A673 (cell line): ENCODE data around the gene SURF6.

Source experiments
- EZH2 ChIP-seq: fragments of 200-600 bp; sonication (generic); IDR thresholded peaks from 2 replicates; pipeline ENCODE4 v1.6.1; 2017; ENCODE audit warnings: borderline replicate concordance, low read depth, mild to moderate bottlenecking, mixed read lengths, antibody characterized with exemption, low read length; ENCODE audit not compliant: poor library complexity, severe bottlenecking
- TF ChIP-seq, protein P1 (sequence below): fragments of 300-800, 200-600 bp; sonication (generic); conservative IDR thresholded peaks from 2 replicates; pipeline ENCODE4 v1.5.1; 2017; ENCODE audit warnings: low read depth, mild to moderate bottlenecking, antibody characterized with exemption, low read length, moderate library complexity, mixed read lengths

DNA sequence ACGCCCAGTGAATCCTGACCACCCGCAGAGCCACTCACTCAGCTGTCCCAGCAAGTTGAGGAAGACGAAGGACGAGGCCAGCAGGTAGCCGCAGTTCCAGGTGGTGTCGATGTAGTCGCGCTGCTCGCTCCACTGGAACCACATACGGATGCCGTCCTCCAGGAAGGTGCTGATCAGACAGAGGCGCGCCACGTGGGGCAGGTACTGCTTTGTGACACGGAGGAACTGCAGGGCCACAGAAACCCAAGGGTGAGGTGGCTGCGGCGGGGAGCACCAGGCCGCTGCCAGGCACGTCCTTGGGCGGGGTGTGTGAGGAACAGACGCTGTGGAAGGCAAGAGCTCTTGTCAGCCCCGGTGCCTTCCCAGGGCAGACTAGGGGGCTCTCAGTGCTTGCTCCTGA is 31.2 kb upstream of the SURF6 start:
- TF ChIP-seq EZH2, result no peak
- TF ChIP-seq, protein P1, sequence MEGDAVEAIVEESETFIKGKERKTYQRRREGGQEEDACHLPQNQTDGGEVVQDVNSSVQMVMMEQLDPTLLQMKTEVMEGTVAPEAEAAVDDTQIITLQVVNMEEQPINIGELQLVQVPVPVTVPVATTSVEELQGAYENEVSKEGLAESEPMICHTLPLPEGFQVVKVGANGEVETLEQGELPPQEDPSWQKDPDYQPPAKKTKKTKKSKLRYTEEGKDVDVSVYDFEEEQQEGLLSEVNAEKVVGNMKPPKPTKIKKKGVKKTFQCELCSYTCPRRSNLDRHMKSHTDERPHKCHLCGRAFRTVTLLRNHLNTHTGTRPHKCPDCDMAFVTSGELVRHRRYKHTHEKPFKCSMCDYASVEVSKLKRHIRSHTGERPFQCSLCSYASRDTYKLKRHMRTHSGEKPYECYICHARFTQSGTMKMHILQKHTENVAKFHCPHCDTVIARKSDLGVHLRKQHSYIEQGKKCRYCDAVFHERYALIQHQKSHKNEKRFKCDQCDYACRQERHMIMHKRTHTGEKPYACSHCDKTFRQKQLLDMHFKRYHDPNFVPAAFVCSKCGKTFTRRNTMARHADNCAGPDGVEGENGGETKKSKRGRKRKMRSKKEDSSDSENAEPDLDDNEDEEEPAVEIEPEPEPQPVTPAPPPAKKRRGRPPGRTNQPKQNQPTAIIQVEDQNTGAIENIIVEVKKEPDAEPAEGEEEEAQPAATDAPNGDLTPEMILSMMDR, result no peak
